IgD-negative memory B cell (primary cell): Measurements from ENCODE around the gene ESPL1. TPM values are rescaled to one million over a fixed set of nuclear protein-coding genes. Genes with fewer than 3 reads are reported as not detected.

Source experiments
- H3K27ac Mint-ChIP-seq, 3 donors: one replicate each; pipeline ENCODE4 v1.8.0; 2020 to 2022; ENCODE audit warnings: mild to moderate bottlenecking in 3 of 3, mixed read lengths in 3 of 3, moderate library complexity in 1 of 3
- H3K27me3 Mint-ChIP-seq: one replicate; pipeline ENCODE4 v1.8.0; 2021; ENCODE audit warnings: mixed read lengths
- H3K36me3 Mint-ChIP-seq: one replicate; pipeline ENCODE4 v1.8.0; 2020; ENCODE audit warnings: mild to moderate bottlenecking, mixed read lengths
- H3K4me1 Mint-ChIP-seq, 3 donors: one replicate each; pipeline ENCODE4 v1.8.0; 2020 to 2022; ENCODE audit warnings: mixed read lengths in 3 of 3, mild to moderate bottlenecking in 1 of 3
- H3K4me3 Mint-ChIP-seq, 4 donors: one replicate each; pipeline ENCODE4 v1.8.0; 2020 to 2022; ENCODE audit warnings: mild to moderate bottlenecking in 4 of 4, mixed read lengths in 4 of 4, moderate library complexity in 3 of 4
- H3K9me3 Mint-ChIP-seq, 3 donors: one replicate each; pipeline ENCODE4 v1.8.0; 2020 to 2021; ENCODE audit warnings: mixed read lengths in 3 of 3, mild to moderate bottlenecking in 1 of 3
- polyA plus RNA-seq: library from polyadenylated mRNA; unstranded; fragments of 300-500 nt; fragmentation: Illumina TruSeq; gene quantifications from one replicate; pipeline ENCODE4 v1.2.3, GENCODE V29; 2021

Gene ESPL1
- polyA plus RNA-seq, 1 donor from 2014 or later = not detected

DNA sequence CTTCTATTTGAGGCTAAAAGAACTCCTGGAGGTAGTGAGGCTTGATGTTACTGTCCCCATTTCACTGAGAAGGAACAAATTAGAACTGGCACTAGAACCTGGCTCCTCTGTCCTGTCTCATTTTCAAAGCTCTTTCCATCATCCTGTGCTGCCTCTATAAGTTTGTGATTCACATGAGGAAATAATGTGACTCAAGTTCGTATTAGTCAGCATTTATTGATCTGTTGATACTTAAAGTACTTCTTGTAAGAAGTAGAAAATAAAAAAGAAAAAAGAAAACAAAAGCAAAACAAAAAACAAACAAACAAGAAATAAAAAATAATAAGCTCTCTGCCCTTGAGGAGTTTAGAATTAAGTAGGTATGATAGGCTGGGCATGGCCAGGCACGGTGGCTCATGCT lies 2.3 kb upstream of the ESPL1 start:
- H3K36me3 Mint-ChIP-seq = no peaks in the 10 kb centered on the region
- peaks cover 16 to 19% (median 17%) of the 10 kb centered on the region in 3 donors for H3K4me1 Mint-ChIP-seq
- no peak overlapping the region for H3K27ac Mint-ChIP-seq
- no peaks in the 10 kb centered on the region for H3K27me3 Mint-ChIP-seq
- no peak overlapping the region for H3K4me3 Mint-ChIP-seq
- H3K9me3 Mint-ChIP-seq = no peaks in the 10 kb centered on the region

DNA sequence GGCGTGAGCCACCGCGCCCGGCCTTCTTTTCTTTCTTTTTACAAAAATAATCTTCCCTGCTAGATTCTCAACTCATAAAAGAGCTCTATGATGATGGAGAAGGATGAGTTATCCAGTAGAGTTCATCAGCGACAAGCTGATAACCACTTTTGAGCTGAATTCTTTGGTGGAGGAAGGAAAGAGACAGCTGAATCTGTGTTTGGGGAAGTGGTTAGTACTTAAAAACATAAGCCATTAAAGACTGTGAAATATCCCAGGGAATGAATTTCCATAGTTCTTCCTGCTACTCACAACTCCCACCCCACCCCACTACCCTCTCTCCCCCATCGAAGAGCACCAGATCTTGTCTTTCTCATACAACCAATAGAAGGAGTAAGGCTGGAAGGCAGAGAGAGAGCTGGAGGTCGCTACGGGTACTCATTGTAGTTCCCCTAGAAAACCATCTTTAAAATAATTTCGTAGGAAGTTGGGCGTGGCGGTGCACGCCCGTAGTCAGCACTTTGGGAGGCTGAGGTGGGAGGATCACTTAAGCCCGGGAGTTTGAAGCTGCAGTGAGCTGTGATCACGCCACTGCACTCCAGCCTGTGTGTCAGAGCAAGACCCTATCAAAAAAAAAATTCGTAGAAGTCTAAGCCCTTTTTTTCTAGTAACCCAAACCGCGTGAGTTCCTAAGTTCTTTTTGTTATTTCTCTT lies 647 bp upstream of the ESPL1 start:
- H3K4me1 Mint-ChIP-seq = peaks cover 16 to 20% (median 19%) of the 10 kb centered on the region in 3 donors
- H3K27me3 Mint-ChIP-seq = no peaks in the 10 kb centered on the region
- H3K4me3 Mint-ChIP-seq = peak overlapping the region; percentile 96 to 99 (median 98)
- peak overlapping the region; percentile 81 to 98 (median 94) for H3K27ac Mint-ChIP-seq
- no peaks in the 10 kb centered on the region for H3K36me3 Mint-ChIP-seq
- H3K9me3 Mint-ChIP-seq = no peaks in the 10 kb centered on the region

DNA sequence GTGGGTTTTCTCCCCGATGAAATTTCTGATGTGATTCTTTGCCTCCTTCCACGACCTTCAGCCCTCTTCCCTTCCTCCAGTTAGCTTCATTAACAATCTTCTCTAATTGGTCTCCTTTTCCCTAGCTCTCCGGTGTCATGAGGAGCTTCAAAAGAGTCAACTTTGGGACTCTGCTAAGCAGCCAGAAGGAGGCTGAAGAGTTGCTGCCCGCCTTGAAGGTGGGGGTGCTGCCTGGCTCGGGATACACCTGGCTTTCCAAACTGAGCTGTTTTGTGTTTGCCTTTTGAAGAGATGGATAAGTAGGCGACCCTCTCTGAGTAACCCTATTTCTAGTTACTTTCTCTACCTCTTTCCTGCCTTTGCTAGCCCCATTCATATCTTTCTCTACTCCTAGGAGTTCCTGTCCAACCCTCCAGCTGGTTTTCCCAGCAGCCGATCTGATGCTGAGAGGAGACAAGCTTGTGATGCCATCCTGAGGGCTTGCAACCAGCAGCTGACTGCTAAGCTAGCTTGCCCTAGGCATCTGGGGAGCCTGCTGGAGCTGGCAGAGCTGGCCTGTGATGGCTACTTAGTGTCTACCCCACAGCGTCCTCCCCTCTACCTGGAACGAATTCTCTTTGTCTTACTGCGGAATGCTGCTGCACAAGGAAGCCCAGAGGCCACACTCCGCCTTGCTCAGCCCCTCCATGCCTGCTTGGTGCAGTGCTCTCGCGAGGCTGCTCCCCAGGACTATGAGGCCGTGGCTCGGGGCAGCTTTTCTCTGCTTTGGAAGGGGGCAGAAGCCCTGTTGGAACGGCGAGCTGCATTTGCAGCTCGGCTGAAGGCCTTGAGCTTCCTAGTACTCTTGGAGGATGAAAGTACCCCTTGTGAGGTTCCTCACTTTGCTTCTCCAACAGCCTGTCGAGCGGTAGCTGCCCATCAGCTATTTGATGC lies 797 bp downstream of the ESPL1 start:
- peaks cover 16 to 19% (median 19%) of the 10 kb centered on the region in 3 donors for H3K4me1 Mint-ChIP-seq
- peak overlapping the region; percentile 96 to 99 (median 98) for H3K4me3 Mint-ChIP-seq
- H3K9me3 Mint-ChIP-seq = no peaks in the 10 kb centered on the region
- H3K27me3 Mint-ChIP-seq = no peaks in the 10 kb centered on the region
- peak overlapping the region; percentile 81 to 98 (median 94) for H3K27ac Mint-ChIP-seq
- no peaks in the 10 kb centered on the region for H3K36me3 Mint-ChIP-seq

DNA sequence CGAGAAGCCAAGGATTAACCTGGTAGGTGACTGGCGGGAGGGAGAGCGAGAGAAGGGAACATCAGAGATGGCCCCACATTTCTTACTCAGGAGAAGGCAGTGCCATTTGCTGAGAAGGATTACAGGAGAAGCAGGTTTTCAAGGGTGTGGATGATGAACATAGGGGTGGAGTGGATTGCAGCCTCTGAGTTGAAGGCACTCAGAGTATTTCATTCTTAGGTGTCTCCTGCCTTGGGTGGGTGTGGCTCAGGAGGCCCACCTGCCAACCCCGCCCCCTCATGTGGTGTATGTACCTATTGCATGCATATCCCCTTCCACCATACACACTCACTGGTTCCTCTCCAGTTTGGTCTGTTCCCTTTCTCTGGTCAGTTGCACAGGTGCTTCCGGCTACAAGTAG lies 6.3 kb downstream of the ESPL1 start:
- Mint-ChIP-seq H3K27ac (no peak overlapping the region), H3K36me3 (peaks cover 1% of the 10 kb centered on the region), H3K4me3 (no peak overlapping the region), H3K4me1 (peaks cover 0 to 3% (median 2%) of the 10 kb centered on the region in 3 donors), H3K9me3 (no peaks in the 10 kb centered on the region), H3K27me3 (no peaks in the 10 kb centered on the region)

DNA sequence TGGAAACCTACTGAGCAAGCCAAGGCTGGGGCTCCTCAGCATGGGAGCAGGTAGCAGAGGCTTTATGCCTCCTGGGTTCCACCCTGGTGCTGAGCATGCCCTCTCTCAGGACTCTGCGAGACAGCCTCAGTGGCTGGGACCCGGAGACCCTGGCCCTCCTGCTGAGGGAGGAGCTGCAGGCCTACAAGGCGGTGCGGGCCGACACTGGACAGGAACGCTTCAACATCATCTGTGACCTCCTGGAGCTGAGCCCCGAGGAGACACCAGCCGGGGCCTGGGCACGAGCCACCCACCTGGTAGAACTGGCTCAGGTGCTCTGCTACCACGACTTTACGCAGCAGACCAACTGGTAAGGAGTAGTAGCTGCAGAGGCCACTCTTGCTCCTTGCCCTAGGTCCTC lies 8.4 kb downstream of the ESPL1 start:
- no peaks in the 10 kb centered on the region for H3K27me3 Mint-ChIP-seq
- peaks cover 0 to 5% (median 2%) of the 10 kb centered on the region in 3 donors for H3K4me1 Mint-ChIP-seq
- H3K36me3 Mint-ChIP-seq = peaks cover 1% of the 10 kb centered on the region
- no peak overlapping the region for H3K4me3 Mint-ChIP-seq
- no peak overlapping the region for H3K27ac Mint-ChIP-seq
- H3K9me3 Mint-ChIP-seq = no peaks in the 10 kb centered on the region

DNA sequence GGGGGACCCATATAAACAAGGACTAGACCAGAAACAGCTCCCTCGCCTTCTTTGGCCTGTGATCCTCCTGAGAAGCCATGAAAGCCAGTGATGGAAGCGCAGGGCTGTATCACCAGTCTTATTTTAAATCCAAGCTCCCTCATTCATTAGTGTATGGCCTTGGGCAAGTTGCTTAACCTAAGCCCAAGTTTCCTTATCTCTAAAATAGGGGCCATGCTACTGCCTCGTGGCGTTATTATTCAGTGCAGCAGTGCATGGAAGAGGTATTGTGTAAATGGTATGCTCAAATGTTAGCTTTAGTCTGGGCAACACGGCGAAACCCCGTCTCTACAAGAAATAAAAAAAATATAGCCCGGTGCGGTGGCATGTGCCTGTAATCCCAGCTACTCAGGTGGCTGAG lies 9.9 kb downstream of the ESPL1 start:
- Mint-ChIP-seq H3K27me3 (no peaks in the 10 kb centered on the region), H3K36me3 (peaks cover 1% of the 10 kb centered on the region), H3K27ac (peak overlapping the region in 1 of 3 donors; percentile 47), H3K4me1 (peaks cover 0 to 2% (median 2%) of the 10 kb centered on the region in 3 donors), H3K4me3 (no peak overlapping the region), H3K9me3 (no peaks in the 10 kb centered on the region)

DNA sequence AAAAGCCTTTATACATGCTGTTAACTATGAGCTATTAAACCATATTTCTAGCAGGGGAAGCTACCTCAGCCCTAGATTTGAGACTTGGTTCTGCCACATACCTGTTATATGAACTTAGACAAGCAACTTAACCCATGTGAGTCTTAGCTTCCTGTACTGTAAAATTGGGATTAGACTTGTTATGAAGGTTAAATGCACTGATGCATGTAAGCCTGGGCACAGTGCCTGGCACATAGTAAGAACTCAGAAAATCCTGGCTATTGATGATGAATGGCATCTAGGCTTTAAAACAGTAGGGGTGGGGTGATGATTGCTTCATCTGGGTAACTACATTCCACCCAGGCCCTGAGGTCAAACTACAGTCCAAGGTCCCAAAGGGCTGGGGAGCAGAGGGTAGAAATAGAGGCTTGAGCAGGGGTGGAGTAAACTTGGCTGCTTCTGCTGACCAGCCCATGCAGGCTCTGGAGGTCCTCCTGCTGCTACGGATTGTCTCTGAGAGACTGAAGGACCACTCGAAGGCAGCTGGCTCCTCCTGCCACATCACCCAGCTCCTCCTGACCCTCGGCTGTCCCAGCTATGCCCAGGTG lies 11.3 kb downstream of the ESPL1 start:
- H3K27ac Mint-ChIP-seq = no peak overlapping the region
- no peaks in the 10 kb centered on the region for H3K36me3 Mint-ChIP-seq
- no peaks in the 10 kb centered on the region for H3K27me3 Mint-ChIP-seq
- H3K4me3 Mint-ChIP-seq = no peak overlapping the region
- H3K4me1 Mint-ChIP-seq = peaks cover 0 to 2% (median under 1%) of the 10 kb centered on the region in 3 donors
- H3K9me3 Mint-ChIP-seq = no peaks in the 10 kb centered on the region

DNA sequence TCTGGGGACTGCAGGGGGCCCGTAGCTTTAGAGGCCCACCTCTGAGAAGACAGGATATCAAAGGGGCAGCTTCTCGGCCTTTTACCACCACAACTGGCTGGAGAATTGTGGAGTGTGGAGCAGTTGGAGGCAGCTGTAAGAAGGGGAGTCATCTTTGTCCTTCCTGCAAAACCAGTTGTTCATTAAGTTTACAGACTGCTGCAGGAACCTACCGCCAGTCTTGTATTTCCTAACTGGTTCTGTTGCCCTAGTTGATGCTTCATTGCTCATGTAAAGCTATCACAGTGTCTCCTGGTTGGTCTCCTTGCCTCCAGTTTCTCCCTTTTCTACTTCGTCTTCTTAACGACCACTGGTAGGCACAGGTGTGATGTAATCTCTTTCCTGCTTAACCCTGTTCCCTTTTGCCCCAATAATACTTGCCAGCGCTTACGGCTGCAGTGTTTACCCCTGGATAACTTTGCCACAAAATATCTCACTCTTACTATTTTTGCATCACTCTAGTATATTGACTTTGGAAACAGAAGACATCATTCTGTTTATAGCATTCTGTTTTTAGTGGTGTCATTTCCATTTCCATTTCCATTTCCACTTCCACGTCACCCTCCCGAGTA lies 11.9 kb downstream of the ESPL1 start:
- H3K27me3 Mint-ChIP-seq = no peaks in the 10 kb centered on the region
- no peaks in the 10 kb centered on the region for H3K36me3 Mint-ChIP-seq
- no peak overlapping the region for H3K4me3 Mint-ChIP-seq
- H3K27ac Mint-ChIP-seq = no peak overlapping the region
- H3K9me3 Mint-ChIP-seq = no peaks in the 10 kb centered on the region
- peaks cover 0 to 2% (median 0%) of the 10 kb centered on the region in 3 donors for H3K4me1 Mint-ChIP-seq

DNA sequence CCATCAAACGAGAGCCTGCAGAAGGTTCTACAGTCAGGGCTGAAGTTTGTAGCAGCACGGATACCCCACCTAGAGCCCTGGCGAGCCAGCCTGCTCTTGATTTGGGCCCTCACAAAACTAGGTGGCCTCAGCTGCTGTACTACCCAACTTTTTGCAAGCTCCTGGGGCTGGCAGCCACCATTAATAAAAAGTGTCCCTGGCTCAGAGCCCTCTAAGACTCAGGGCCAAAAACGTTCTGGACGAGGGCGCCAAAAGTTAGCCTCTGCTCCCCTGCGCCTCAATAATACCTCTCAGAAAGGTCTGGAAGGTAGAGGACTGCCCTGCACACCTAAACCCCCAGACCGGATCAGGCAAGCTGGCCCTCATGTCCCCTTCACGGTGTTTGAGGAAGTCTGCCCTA lies 18.3 kb downstream of the ESPL1 start:
- no peaks in the 10 kb centered on the region for H3K36me3 Mint-ChIP-seq
- no peak overlapping the region for H3K27ac Mint-ChIP-seq
- no peak overlapping the region for H3K4me3 Mint-ChIP-seq
- no peaks in the 10 kb centered on the region for H3K27me3 Mint-ChIP-seq
- no peaks in the 10 kb centered on the region for H3K9me3 Mint-ChIP-seq
- H3K4me1 Mint-ChIP-seq = peaks cover 0 to 6% (median 4%) of the 10 kb centered on the region in 3 donors

DNA sequence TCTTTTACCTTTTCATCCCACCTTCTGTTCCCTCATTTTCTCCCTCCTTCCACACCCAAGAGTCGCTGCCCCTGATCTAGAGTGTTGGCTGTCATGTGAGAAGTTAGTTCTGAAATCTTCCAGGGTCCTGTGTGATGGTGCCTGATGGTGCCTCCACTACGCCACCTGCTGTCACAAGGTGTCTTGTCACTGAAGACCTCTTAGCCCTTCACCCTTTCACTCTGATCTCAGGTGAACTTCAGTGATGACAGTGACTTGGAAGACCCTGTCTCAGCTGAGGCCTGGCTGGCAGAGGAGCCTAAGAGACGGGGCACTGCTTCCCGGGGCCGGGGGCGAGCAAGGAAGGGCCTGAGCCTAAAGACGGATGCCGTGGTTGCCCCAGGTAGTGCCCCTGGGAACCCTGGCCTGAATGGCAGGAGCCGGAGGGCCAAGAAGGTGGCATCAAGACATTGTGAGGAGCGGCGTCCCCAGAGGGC lies 19.7 kb downstream of the ESPL1 start:
- H3K27ac Mint-ChIP-seq = peak overlapping the region in 1 of 3 donors; percentile 59
- no peaks in the 10 kb centered on the region for H3K9me3 Mint-ChIP-seq
- no peaks in the 10 kb centered on the region for H3K36me3 Mint-ChIP-seq
- H3K4me3 Mint-ChIP-seq = peak overlapping the region in 1 of 4 donors; percentile 51
- H3K27me3 Mint-ChIP-seq = no peaks in the 10 kb centered on the region
- peaks cover 0 to 6% (median 4%) of the 10 kb centered on the region in 3 donors for H3K4me1 Mint-ChIP-seq

DNA sequence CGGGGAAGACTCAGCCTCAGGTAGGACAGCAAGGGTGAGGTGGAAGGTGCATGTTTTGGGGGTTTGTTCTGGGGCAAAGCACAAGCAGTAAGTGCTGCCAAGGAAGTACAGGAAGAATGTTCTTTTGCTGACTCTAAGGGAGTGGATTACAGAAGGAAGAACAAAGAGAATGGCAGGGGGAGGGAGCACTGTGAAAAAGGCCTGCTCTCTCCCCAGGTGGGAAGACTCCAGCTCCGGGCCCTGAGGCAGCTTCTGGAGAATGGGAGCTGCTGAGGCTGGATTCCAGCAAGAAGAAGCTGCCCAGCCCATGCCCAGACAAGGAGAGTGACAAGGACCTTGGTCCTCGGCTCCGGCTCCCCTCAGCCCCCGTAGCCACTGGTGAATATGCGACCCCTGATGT lies 20.2 kb downstream of the ESPL1 start:
- Mint-ChIP-seq H3K4me3 (no peak overlapping the region), H3K4me1 (peaks cover 0 to 6% (median 4%) of the 10 kb centered on the region in 3 donors), H3K27me3 (no peaks in the 10 kb centered on the region), H3K9me3 (no peaks in the 10 kb centered on the region), H3K36me3 (no peaks in the 10 kb centered on the region), H3K27ac (no peak overlapping the region)

DNA sequence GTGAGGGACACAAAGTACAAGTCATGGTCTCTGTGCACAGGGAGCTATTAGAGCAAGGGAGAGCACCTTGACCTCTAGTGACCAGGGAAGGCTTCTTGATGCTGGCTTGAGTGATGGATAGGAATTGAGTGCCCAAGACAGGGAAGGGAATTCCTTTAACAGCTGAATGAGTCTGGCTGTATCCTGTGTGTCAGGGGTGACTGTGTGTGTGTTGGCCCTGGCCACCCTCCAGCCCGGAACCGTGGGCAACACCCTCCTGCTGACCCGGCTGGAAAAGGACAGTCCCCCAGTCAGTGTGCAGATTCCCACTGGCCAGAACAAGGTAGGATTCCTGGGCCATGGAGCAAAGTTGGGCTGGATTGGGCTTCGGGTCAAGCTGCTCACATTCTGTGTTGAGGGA lies 21.8 kb downstream of the ESPL1 start:
- Mint-ChIP-seq H3K27me3 (no peaks in the 10 kb centered on the region), H3K27ac (no peak overlapping the region), H3K9me3 (no peaks in the 10 kb centered on the region), H3K4me1 (peaks cover 0 to 7% (median 6%) of the 10 kb centered on the region in 3 donors), H3K36me3 (no peaks in the 10 kb centered on the region), H3K4me3 (no peak overlapping the region)

DNA sequence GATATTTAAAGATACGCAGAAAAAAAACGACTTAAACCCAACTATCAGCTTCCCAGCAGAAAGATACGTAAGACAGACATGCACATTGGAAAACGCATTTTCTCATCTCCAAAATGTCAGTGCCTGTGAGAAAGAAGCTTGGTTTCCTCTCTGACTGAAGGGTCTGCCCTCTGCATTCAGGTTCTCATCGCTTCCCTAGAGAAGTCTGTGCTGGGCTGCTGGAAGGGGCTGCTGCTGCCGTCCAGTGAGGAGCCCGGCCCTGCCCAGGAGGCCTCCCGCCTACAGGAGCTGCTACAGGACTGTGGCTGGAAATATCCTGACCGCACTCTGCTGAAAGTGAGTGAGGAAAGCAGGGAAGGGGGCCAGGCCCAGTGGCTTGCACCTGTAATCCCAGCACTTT lies 22.6 kb downstream of the ESPL1 start:
- H3K9me3 Mint-ChIP-seq = no peaks in the 10 kb centered on the region
- no peaks in the 10 kb centered on the region for H3K27me3 Mint-ChIP-seq
- peaks cover 3% of the 10 kb centered on the region for H3K36me3 Mint-ChIP-seq
- H3K4me3 Mint-ChIP-seq = no peak overlapping the region
- peaks cover 7 to 13% (median 12%) of the 10 kb centered on the region in 3 donors for H3K4me1 Mint-ChIP-seq
- H3K27ac Mint-ChIP-seq = no peak overlapping the region

DNA sequence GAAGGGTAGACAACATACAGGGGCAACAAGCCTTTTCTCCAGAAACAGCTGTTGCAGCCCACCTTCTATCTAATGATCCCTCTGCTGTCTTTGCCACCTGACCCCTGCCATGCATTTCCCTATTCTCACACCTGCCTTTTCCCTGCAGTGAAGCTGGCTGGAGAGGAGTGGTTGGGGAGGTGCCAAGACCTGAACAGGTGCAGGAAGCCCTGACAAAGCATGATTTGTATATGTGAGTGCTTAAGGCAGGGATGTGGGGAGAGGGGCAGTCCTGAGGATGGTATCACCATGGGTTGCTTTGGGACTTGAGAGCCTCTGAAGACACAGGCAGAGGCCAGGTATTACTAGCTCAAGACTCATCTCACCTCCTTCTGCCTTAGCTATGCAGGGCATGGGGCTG lies 24.3 kb downstream of the ESPL1 start:
- H3K4me1 Mint-ChIP-seq = peaks cover 7 to 24% (median 24%) of the 10 kb centered on the region in 3 donors
- H3K4me3 Mint-ChIP-seq = peak overlapping the region in 1 of 4 donors; percentile 34
- H3K27me3 Mint-ChIP-seq = no peaks in the 10 kb centered on the region
- peaks cover 3% of the 10 kb centered on the region for H3K36me3 Mint-ChIP-seq
- H3K9me3 Mint-ChIP-seq = no peaks in the 10 kb centered on the region
- peak overlapping the region in 1 of 3 donors; percentile 69 for H3K27ac Mint-ChIP-seq
